ENCODE data around the gene CDK14.

DNA sequence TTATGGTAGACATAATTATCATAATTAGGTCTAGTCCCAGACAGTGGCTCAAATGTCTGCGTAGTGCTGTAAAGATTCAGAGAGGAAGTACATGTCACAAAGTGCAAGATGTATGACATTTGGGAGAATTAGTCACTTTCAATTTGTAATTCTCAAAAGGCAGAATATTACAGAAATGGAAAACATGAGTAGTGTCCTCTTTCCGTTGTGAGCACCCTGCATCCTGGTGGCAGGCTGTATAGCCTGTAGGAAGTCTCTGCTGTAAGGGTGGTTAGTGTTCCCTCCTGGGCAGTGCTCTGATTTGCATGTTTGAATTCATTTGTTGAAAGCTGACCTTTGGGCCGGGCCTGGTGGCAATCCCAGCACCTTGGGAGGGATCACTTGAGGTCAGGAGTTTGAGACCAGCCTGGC is 17.0 kb downstream of the CDK14 start:
- TF ChIP-seq, protein P1, sequence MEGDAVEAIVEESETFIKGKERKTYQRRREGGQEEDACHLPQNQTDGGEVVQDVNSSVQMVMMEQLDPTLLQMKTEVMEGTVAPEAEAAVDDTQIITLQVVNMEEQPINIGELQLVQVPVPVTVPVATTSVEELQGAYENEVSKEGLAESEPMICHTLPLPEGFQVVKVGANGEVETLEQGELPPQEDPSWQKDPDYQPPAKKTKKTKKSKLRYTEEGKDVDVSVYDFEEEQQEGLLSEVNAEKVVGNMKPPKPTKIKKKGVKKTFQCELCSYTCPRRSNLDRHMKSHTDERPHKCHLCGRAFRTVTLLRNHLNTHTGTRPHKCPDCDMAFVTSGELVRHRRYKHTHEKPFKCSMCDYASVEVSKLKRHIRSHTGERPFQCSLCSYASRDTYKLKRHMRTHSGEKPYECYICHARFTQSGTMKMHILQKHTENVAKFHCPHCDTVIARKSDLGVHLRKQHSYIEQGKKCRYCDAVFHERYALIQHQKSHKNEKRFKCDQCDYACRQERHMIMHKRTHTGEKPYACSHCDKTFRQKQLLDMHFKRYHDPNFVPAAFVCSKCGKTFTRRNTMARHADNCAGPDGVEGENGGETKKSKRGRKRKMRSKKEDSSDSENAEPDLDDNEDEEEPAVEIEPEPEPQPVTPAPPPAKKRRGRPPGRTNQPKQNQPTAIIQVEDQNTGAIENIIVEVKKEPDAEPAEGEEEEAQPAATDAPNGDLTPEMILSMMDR (IDR thresholded peaks at IDR 0.05): no peak
- peak in 1 of 4 donors; percentile 37 for TF ChIP-seq EP300 (IDR thresholded peaks at IDR 0.05)
- TF ChIP-seq POLR2A (IDR thresholded peaks at IDR 0.05): no peak

Measured in upper lobe of left lung (tissue), 4 donors.